GM12878 (cell line): Measurements from ENCODE around the gene OXCT1. TPM values are rescaled to one million over a fixed set of nuclear protein-coding genes. Genes with fewer than 3 reads are reported as not detected.

Source experiments
- ATAC-seq: fragments of 200-7000 bp; cut with Tn5 transposase; 3 replicates; pipeline ENCODE4 v1.9.1; 2020; ENCODE audit warnings: mild to moderate bottlenecking, moderate library complexity
- BruUV-seq: library from RNA; stranded (reverse); fragments of 400-500 nt; replicated peaks from 2 replicates; lab custom pipeline; 2021; lab: Mats Ljungman, UMichigan
- CTCF ChIA-PET: fragments of 300-600 bp; sonication (Branson Sonifier 250); formaldehyde crosslinking; extraction: SDS; loops from one replicate; lab custom pipeline; 2021; ENCODE audit warnings: inconsistent platforms; lab: Yijun Ruan, JAX
- POLR2A ChIA-PET: fragments of 350-600 bp; formaldehyde crosslinking; extraction: SDS; loops from one replicate; lab custom pipeline; 2021; ENCODE audit warnings: inconsistent platforms; lab: Charles Lee
- RAD21 ChIA-PET: fragments of 300-600 bp; sonication (Branson Sonifier 250); formaldehyde crosslinking; loops from one replicate; lab custom pipeline; 2023; ENCODE audit warnings: antibody characterized with exemption; ENCODE audit not compliant: unreplicated experiment; lab: Charles Lee
- SMC1A ChIA-PET: fragments of 300-600 bp; sonication (Branson Sonifier 250); formaldehyde crosslinking; loops from one replicate; lab custom pipeline; 2023; ENCODE audit not compliant: unreplicated experiment, uncharacterized antibody; lab: Charles Lee
- DNase-seq: peaks from one replicate; pipeline ENCODE4 v3.0.0-alpha.2; 2011; ENCODE audit warnings: low read depth, low spot score
- FAIRE-seq: peaks from 3 replicates; lab custom pipeline; 2011; peaks lifted over from hg19 to GRCh38; lab: Jason Lieb, UNC
- H2AFZ ChIP-seq: 2 replicates; pipeline ENCODE4 v1.6.0; 2011; ENCODE audit warnings: low read depth, low read length, control low read depth; ENCODE audit not compliant: control insufficient read depth
- H3K27ac ChIP-seq: 2 replicates; pipeline ENCODE4 v1.5.1; 2011; ENCODE audit warnings: control low read depth; ENCODE audit not compliant: control insufficient read depth, insufficient read depth
- H3K27me3 ChIP-seq, 2 experiments: replicated peaks in 1 of 2; 2 replicates each; pipeline versions ENCODE4 v1.6.0 to v1.6.1; 2011; ENCODE audit warnings: low read length in 1 of 2; ENCODE audit not compliant: control insufficient read depth in 2 of 2, insufficient read depth in 2 of 2
- H3K36me3 ChIP-seq, 2 experiments: 2 replicates each; pipeline ENCODE4 v1.5.1; 2011; ENCODE audit warnings: low read length in 1 of 2; ENCODE audit not compliant: control insufficient read depth in 2 of 2, insufficient read depth in 2 of 2
- H3K4me1 ChIP-seq: 2 replicates; pipeline ENCODE4 v1.6.1; 2011; ENCODE audit warnings: mild to moderate bottlenecking, low read length, moderate library complexity, mixed read lengths; ENCODE audit not compliant: control insufficient read depth, insufficient read depth
- H3K4me2 ChIP-seq: 2 replicates; pipeline ENCODE4 v1.6.0; 2011; ENCODE audit warnings: control low read depth; ENCODE audit not compliant: control insufficient read depth, insufficient read depth
- H3K4me3 ChIP-seq: fragments of 200-600 bp; sonication (generic); 2 replicates; pipeline ENCODE4 v1.5.1; 2016
- H3K79me2 ChIP-seq: 2 replicates; pipeline ENCODE4 v1.6.0; 2011; ENCODE audit warnings: low read length; ENCODE audit not compliant: control insufficient read depth, insufficient read depth
- H3K9ac ChIP-seq: 2 replicates; pipeline ENCODE4 v1.8.0; 2011; ENCODE audit warnings: low read length, control low read depth, mixed read lengths; ENCODE audit not compliant: control insufficient read depth, insufficient read depth
- H3K9me3 ChIP-seq: replicated peaks from 3 replicates; pipeline ENCODE4 v1.5.1; 2011; ENCODE audit warnings: mild to moderate bottlenecking, low read length; ENCODE audit not compliant: control insufficient read depth, insufficient read depth
- H4K20me1 ChIP-seq: 2 replicates; pipeline ENCODE4 v1.6.0; 2011; ENCODE audit not compliant: control insufficient read depth, insufficient read depth
- ATF7 ChIP-seq: fragments of 450-650 bp; IDR thresholded peaks from 2 replicates; pipeline ENCODE4 v1.6.1; 2016; ENCODE audit warnings: low read depth, mild to moderate bottlenecking
- BMI1 ChIP-seq: fragments of 450-650 bp; IDR thresholded peaks from 2 replicates; pipeline ENCODE4 v1.6.1; 2016; ENCODE audit warnings: mild to moderate bottlenecking, moderate library complexity, borderline replicate concordance
- CREM ChIP-seq: IDR thresholded peaks from 2 replicates; pipeline ENCODE4 v1.6.1; 2014; ENCODE audit warnings: antibody characterized with exemption, low read depth
- E4F1 ChIP-seq: fragments of 450-650 bp; IDR thresholded peaks from 2 replicates; pipeline ENCODE4 v1.6.1; 2018; ENCODE audit warnings: borderline replicate concordance, mild to moderate bottlenecking; ENCODE audit not compliant: partially characterized antibody
- KLF5 ChIP-seq: fragments of 450-650 bp; IDR thresholded peaks from 2 replicates; pipeline ENCODE4 v1.6.1; 2014; ENCODE audit warnings: mild to moderate bottlenecking; ENCODE audit not compliant: partially characterized antibody
- RBBP5 ChIP-seq: fragments of 200-600 bp; sonication (generic); conservative IDR thresholded peaks from 2 replicates; pipeline ENCODE4 v1.6.1; 2016
- RUNX3 ChIP-seq: IDR thresholded peaks from 2 replicates; pipeline ENCODE4 v1.6.1; 2012; ENCODE audit warnings: low read length, inconsistent platforms
- SKIL ChIP-seq: fragments of 450-650 bp; IDR thresholded peaks from 2 replicates; pipeline ENCODE4 v1.6.1; 2017; ENCODE audit warnings: mild to moderate bottlenecking, low read depth, inconsistent platforms; ENCODE audit not compliant: poor library complexity, severe bottlenecking
- SUZ12 ChIP-seq: fragments of 200-600 bp; sonication (generic); IDR thresholded peaks from one replicate; pipeline ENCODE4 v1.6.1; 2018; ENCODE audit warnings: antibody characterized with exemption, mild to moderate bottlenecking; ENCODE audit not compliant: unreplicated experiment
- ZNF207 ChIP-seq: fragments of 450-650 bp; IDR thresholded peaks from 2 replicates; pipeline ENCODE4 v1.6.1; 2014; ENCODE audit warnings: antibody characterized with exemption, mild to moderate bottlenecking, borderline replicate concordance
- in situ Hi-C: fragments of 300-500 bp; cut with MboI; formaldehyde crosslinking; loops from 9 replicates; pipeline ENCODE4 v1.14.3; 2018; ENCODE audit warnings: mixed read lengths
- intact Hi-C: fragments of 100-400 bp; cut with micrococcal nuclease; formaldehyde crosslinking; loops from one replicate; pipeline ENCODE4 v1.14.2; 2022; ENCODE audit not compliant: unreplicated experiment
- polyA plus RNA-seq, 11 experiments: library from polyadenylated mRNA; depleted of rRNA in 4 of 11; unstranded in 6 of 11; stranded (reverse) in 5 of 11; fragments of >200 nt; fragmentation: Nextera tagmentation in 4 of 11; fragmentation: Illumina TruSeq in 1 of 11; extraction: Ambion mirVana in 4 of 11; extraction: Trizol in 1 of 11; gene quantifications; 1 replicate in 1 of 11; 2 replicates in 10 of 11; pipeline versions ENCODE4 v1.2.1 to v1.2.3, GENCODE V29; 2011 to 2016; ENCODE audit warnings: inconsistent platforms in 2 of 11, missing spikeins in 2 of 11, low read depth in 1 of 11
- total RNA-seq, 4 experiments: library from RNA; depleted of rRNA in 3 of 4; stranded (reverse); fragments of >200 nt in 3 of 4; fragmentation: Illumina TruSeq in 1 of 4; extraction: Trizol in 1 of 4; gene quantifications; 2 replicates each; pipeline versions ENCODE4 v1.2.1 to v1.2.3, GENCODE V29; 2013 to 2021
- TF ChIP-seq, protein P1 (sequence below): fragments of 450-650 bp; IDR thresholded peaks from 2 replicates; pipeline ENCODE4 v1.6.1; 2017; ENCODE audit warnings: low read depth, mild to moderate bottlenecking, moderate library complexity

Gene OXCT1
- total and polyA plus RNA-seq, 10 of the 15 experiments (the other 5 are each of a cell fraction or from before 2014, with no cell fraction given), result 46.9 to 103 (median 70.5) TPM

GRCh38 chr5:41796061-41796460 is 74.2 kb downstream of the OXCT1 start:
- FAIRE-seq (no peak), DNase-seq (no peak), ATAC-seq (no peak)
- H3K27me3 ChIP-seq, result no peaks in the 10 kb centered on the region
- no peaks in the 10 kb centered on the region for H3K9me3 ChIP-seq
- no peak overlapping the region for H3K4me2 ChIP-seq
- no peaks in the 10 kb centered on the region for H4K20me1 ChIP-seq
- no peak overlapping the region for H3K4me3 ChIP-seq
- ChIA-PET RAD21 (interaction anchor here (0.9 to 1.1 kb wide), 2 partner anchors 9 to 1245 kb away, joined by 3 read pairs; no protein-coding TSS in a partner anchor), CTCF (interaction anchor here (0.6 to 1.5 kb wide), 7 partner anchors 9 to 796 kb away, joined by 3 to 6 read pairs (median 3); no protein-coding TSS in a partner anchor), SMC1A (interaction anchor here (0.6 to 2.5 kb wide), 6 partner anchors 10 to 127 kb away, joined by 3 to 11 read pairs (median 4); no protein-coding TSS in a partner anchor), POLR2A (no interaction called here)
- in situ Hi-C loops (no loop called here), intact Hi-C loops (no loop called here)
- H2AFZ ChIP-seq, result no peak overlapping the region
- no peak overlapping the region for H3K27ac ChIP-seq
- H3K9ac ChIP-seq, result no peak overlapping the region
- no peaks in the 10 kb centered on the region for H3K4me1 ChIP-seq
- H3K36me3 ChIP-seq, result peaks cover 5 to 23% of the 10 kb centered on the region in 2 experiments
- no TSS peak for BruUV-seq
- TF ChIP-seq SUZ12 (no peak), BMI1 (no peak), SKIL (no peak), E4F1 (no peak), RUNX3 (no peak), ZNF207 (no peak), RBBP5 (no peak), ATF7 (no peak), CREM (no peak), KLF5 (no peak)
- TF ChIP-seq, protein P1, sequence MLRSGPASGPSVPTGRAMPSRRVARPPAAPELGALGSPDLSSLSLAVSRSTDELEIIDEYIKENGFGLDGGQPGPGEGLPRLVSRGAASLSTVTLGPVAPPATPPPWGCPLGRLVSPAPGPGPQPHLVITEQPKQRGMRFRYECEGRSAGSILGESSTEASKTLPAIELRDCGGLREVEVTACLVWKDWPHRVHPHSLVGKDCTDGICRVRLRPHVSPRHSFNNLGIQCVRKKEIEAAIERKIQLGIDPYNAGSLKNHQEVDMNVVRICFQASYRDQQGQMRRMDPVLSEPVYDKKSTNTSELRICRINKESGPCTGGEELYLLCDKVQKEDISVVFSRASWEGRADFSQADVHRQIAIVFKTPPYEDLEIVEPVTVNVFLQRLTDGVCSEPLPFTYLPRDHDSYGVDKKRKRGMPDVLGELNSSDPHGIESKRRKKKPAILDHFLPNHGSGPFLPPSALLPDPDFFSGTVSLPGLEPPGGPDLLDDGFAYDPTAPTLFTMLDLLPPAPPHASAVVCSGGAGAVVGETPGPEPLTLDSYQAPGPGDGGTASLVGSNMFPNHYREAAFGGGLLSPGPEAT, result no peak
- H3K79me2 ChIP-seq, result no peaks in the 10 kb centered on the region
